ENCODE results near the gene S100A16.
"Not testable (repeated sequence)": the region's sequence is repeated elsewhere in the genome, so short reads cannot be mapped to it uniquely, and the experiment has no call there.

The S100A16 gene

GRCh38 chr1:153612755-153613331 is at the start of gene S100A16:
S100A16 (minus strand) TSS chr1:153613137; CDS start chr1:153608151, 4,986 bp downstream.
- DNase-seq, result no peak

GRCh38 chr1:153662269-153662668 is 49.3 kb upstream of the S100A16 start:
- no peak for DNase-seq

GRCh38 chr1:153661111-153661708 is 48.3 kb upstream of the S100A16 start:
- DNase-seq, result no peak

- no peak for DNase-seq
Measured at GRCh38 chr1:153659656-153660055, 46.7 kb upstream of the S100A16 start.

- no peak for DNase-seq
Measured at GRCh38 chr1:153659175-153659534, 46.2 kb upstream of the S100A16 start.

- DNase-seq, result peak; percentile 89
Measured at GRCh38 chr1:153658400-153659174, 45.6 kb upstream of the S100A16 start, which contains the start of gene SNAPIN. SNAPIN (plus strand) TSS chr1:153658703; CDS start chr1:153658744, 41 bp downstream.

GRCh38 chr1:153655333-153655732 is 42.4 kb upstream of the S100A16 start:
- no peak for DNase-seq

- DNase-seq, result no peak
Measured at GRCh38 chr1:153652805-153653500, 40.0 kb upstream of the S100A16 start.

- DNase-seq, result no peak
Measured at GRCh38 chr1:153651771-153652170, 38.8 kb upstream of the S100A16 start.

GRCh38 chr1:153649863-153650235 is 36.9 kb upstream of the S100A16 start:
- DNase-seq, result no peak

GRCh38 chr1:153649137-153649862 is 36.4 kb upstream of the S100A16 start:
- no peak for DNase-seq

- DNase-seq, result no peak
Measured at GRCh38 chr1:153648000-153648643, 35.2 kb upstream of the S100A16 start.

GRCh38 chr1:153647346-153647714 is 34.4 kb upstream of the S100A16 start:
- DNase-seq, result no peak

- DNase-seq, result no peak
Measured at GRCh38 chr1:153646672-153647345, 33.9 kb upstream of the S100A16 start.

GRCh38 chr1:153643816-153644215 is 30.9 kb upstream of the S100A16 start:
- DNase-seq, result no peak

GRCh38 chr1:153643100-153643499 is 30.2 kb upstream of the S100A16 start:
- no peak for DNase-seq

- DNase-seq, result no peak
Measured at GRCh38 chr1:153642161-153642560, 29.2 kb upstream of the S100A16 start.

GRCh38 chr1:153640861-153641260 is 27.9 kb upstream of the S100A16 start:
- no peak for DNase-seq

GRCh38 chr1:153640213-153640612 is 27.3 kb upstream of the S100A16 start:
- not testable (repeated sequence) for DNase-seq

- DNase-seq, result no peak
Measured at GRCh38 chr1:153639280-153639679, 26.3 kb upstream of the S100A16 start.

- DNase-seq, result no peak
Measured at GRCh38 chr1:153638261-153638660, 25.3 kb upstream of the S100A16 start.

GRCh38 chr1:153636312-153636711 is 23.4 kb upstream of the S100A16 start:
- DNase-seq, result no peak

Data from activated effector memory CD4-positive, alpha-beta T cell treated with Interleukin-2 at 50 U/mL for 16 hours (primary cell).